Measurements from ENCODE around the gene CLCN3. TPM values are rescaled to one million over a fixed set of nuclear protein-coding genes. Genes with fewer than 3 reads are reported as not detected.
"Not testable (repeated sequence)": the region's sequence is repeated elsewhere in the genome, so short reads cannot be mapped to it uniquely, and the experiment has no call there.

Gene CLCN3
- polyA plus RNA-seq, 10 donors = 20.6 to 44.6 (median 30.8) TPM

DNA sequence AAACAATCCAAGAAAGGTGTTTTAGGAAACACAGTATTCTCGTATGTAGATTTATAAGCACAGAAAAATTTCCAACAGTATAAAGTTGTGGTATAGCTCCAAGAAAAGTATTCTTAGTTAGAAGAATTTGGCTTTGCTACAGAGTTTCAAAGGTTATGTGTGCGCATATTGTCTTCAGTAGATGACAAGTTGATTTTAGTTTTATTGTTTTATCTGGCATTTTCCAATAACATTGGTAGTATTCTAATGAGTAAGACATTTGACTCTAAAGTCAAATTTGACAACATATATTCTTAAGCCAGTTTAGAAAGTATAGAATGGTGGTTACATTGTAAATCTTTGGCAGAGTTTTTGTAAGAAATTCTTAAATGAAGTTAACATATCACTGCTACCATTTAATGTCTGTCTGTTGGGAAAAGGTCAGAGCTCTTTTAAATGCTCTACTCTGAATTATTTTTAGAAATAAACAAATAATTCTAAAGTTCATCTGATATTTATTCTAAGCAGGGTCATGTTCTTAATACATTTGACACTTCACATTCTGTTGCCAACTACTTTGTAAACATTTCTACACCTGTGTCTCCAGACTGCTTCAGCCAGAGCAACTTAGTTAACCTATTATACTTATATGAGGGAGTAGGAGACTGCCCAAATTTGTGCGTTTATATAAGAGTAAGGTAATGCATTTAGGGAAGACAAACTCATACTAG is 30.0 kb downstream of the CLCN3 start:
- DNase-seq = no peak

DNA sequence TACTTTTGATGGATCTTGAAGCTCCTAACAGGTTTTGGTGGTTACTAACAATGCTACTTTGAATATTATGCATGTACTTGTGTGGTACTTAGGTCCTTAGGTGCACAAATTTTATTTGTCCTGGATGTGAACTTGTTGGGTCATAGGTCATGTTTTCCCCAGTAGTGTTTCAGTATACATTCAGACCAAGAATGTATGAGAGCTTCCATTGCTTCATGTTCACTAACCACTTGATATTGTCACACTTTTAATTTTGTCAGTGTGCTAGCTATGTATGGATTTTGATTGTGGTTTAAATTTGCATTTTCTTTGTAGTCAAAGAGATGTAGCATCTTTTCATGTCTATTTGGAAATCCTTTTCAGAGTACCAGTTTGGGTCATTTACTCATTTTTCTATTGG is 32.2 kb downstream of the CLCN3 start:
- no peak for DNase-seq

DNA sequence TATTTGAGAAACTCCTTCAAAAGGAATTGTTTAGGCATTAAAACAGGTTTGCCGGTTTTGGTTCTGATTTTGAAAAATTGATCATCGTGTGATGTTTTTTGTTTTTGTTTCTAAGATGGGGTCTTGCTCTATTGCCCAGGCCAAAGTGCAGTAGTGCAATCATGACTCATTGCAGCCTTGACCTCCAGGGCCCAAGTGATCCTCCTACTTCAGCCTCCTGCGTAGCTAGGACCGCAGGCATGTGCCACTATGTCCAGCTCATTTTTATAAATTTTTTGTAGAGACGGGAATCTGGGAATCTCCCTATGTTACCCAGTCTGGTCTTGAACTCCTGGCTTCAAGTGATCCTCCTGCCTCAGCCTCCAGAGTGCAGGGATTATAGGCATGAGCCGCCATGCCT is 35.0 kb downstream of the CLCN3 start:
- DNase-seq = no peak

DNA sequence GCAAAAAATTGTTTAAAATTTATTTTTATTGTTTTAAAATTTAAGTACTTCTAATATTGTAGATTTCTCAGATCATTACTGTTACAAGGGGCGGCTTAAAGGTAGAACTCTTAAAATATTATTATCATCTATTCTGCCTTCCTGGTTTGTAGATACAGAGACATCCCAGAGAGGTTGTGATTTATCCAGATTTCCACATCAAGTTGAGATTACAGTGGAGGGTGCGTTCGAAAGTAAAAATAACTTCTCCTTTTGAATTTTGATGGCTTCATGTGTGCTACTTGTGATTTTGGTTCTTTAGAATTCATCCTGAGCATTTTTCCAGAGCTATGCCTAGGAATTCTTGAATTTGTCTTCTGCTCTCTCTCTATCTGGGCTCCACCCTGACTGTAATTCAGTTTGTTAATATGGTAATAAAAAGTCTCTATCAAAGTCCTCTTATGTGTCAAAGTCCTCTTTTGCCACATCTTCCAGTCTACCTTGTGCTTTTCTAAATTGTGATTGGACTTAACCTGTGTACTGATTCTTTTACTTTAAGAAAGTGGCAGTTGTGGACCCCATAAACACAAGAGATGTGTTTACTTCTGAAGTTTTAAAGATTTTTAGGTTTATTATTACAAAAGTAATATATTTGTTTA is 37.2 kb downstream of the CLCN3 start:
- no peak for DNase-seq

DNA sequence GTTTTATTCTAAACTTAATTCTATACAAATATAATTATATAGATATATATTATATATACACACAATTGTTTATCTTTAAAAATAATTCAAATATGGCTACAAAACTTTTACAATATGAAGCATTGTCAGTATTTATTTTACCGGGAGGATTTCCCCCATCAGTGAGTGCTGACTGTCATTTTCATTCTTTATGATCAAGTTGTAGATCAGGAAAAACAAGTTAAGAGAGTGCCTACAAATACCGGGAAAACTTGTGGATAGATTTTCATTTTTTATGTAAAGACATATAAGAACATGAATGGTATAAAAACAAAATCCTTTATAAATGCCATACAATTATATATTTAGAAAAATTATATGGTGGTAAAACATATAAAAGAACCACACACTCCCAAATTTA is 37.8 kb downstream of the CLCN3 start:
- no peak for DNase-seq

DNA sequence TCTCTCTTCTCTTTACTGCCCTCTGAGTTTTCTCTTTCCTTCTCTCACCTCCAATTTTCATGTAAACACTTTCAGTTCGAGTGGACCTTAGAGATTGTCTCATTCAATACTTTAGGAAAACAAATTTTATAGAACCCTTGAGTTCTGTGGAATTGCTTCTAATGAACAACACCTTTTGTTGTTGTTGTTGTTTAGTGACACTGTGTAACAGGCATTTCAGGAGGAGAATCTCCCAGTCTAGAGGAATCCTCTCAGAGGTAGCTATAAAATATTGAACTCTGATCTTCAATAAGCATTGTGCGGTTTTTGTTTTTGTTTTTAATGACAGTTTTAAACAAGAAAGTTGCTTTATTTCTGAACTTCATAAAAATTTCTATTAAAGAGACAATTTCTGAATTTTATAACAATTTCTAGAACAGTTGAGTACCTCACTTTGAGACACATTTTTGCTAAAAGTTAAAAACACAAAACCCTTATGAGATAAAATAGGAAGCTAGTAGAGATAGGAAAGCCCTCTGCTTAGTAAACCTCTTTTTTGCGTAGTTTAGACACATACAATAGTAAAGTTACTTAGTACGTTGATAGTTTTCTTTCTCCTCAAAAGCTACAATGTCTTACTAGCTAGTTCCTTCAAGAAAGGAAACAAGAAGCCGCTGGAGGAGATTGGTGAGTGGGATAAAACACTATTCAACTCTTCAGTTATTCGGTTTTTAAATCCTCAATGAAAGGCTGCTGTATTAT is 38.8 kb downstream of the CLCN3 start:
- no peak for DNase-seq

DNA sequence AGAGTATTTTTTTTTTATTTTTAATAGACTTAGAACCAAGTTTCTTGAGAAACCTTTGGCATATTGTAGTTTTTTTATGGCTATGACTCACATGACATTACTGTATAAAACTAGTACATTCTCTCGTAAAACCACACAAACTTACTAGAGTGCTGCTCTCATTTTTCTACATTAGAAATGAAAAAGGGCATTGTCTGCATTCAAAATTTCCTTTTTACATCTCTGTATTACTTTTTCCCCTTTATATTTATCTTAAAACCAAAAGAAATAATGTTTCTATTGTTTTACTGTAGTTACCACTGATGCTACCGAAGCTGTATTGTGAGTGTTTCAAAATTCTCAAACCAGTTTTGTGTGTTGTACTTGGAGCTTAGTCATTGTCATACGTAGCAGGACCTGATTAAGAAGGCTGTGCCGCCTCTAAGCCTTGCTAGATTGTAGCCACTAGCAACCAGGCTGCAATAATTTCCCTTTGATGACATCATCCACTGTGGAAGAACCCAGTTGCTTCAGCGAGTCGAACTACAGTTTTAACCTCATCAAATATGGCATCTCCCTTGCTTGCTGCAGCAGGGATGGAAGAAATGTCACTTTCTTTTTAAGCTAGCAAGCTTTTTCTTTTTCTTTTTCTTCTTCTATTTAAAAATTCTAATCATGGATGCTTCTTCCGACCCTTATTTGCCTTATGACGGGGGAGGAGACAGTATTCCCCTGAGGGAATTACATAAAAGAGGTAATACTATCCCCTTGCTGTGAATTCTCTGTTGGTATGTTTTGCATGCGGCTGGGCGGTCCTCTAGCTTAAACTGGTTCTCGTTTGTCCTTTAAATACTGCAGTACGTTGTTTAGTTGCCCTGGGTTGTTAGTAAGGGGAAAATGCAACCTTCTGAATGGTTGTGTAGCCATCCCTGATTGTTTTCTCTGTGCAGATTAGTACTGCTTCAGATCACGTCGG is 39.6 kb downstream of the CLCN3 start:
- DNase-seq = peak; percentile 77 to 95 (median 91)

DNA sequence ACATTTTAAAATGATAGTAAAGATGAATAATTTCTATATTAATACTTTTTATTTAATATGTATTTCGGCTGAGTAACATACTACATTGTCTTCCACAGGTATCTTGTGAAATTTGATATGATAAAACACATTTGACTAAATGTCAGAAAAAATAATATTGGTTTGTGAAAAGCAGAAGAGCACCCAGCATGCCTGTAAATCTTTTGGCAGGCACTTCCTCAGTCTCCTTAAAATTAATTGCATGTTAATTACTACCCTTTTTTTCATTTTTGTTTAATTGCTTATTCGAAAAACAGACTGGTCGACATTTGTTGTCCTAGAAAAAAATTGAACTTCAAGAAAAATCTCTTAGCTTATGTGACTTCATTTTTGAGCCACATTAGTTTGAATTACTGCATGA is 40.6 kb downstream of the CLCN3 start:
- DNase-seq = no peak

DNA sequence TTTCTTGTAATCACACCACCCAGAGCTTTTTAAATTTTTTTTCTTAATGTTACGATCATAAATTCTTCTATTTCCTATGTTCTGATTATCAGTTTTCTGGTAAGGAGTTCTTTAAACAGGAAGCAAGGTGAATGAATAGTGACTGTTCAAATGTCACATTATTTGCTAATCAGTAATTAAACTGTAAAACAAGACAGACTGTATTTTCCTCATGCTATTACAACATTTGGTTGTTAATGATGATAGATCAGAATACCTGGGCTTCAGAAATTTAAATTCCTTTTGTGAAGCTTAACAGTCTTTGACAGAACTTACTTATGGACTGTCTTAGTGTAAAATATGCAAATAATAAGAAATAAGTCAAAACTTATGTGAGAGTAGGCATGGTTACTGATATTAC is 41.4 kb downstream of the CLCN3 start:
- DNase-seq = no peak

DNA sequence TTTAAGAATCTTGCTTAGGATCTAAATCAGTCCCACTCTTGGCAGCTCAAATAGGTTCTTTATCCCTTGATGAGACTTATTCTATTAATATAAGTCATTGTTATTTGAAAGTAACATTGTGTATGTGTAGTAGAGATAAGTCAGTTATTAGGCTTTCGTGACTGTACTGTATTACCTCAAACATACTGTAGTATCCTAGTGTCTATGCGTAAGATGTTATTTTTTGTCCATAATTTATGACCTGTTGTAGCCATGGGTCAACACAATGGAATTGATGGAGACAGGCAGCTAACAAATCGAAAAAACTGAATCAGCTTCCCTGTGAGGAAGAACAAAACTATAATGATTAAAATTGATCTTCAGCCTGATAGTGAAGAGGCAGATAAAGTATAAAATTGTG is 41.8 kb downstream of the CLCN3 start:
- DNase-seq = no peak

DNA sequence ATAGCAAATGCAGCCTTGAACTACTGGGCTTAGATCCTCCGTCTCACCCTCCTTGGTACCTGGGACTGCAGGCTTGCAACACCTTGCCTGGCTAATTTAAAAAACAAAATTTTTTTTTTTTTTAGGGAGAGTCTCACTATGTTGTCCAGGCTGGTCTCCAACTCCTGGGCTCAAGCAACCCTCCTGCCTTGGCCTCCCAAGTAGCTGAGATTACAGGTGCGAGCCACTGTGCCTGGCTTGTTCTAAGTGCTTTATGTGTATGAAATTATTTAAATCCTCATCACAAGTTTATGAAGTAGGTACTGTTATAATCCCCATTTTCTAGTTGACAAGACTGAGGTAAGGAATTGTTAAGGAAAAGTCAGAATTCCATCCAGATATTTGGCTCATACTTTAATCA is 43.0 kb downstream of the CLCN3 start:
- no peak for DNase-seq

DNA sequence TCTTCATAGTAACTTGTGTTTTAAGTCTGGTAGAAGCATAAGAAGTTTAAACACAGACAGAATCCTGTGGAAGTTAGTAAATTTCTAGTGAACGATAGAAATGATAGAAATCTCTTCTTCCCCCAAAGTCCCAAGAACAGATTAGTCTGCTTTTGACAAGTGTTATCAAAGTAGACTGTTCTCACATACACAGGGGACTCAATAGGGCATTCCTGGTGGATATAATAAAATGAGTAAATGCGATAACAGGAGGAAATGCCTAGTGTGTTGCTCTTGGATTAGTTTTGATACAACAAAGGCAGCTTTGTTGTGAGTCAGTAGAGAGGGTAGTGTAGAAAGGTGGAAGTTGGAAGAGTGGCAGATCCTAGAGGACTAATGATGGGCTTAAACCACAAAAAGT is 43.5 kb downstream of the CLCN3 start:
- no peak for DNase-seq

DNA sequence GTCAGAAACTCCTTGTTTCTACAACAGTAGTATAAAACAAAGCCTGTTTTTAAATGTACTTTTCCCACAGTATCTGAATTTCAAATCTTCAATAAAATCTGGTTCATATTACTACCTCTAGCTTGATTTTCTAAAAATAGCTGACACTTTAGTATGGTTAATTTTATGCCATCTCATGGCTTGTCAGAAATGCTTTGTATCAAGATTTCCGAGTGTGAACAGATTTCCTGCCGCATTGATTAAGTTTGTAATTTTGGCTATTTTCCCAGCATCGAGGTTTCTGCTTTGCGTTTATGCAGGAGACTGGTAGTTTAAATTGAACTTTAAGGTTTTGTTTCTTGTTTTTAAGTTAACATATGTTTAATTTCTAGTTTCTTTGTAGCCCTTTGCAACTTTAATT is 44.2 kb downstream of the CLCN3 start:
- no peak for DNase-seq

DNA sequence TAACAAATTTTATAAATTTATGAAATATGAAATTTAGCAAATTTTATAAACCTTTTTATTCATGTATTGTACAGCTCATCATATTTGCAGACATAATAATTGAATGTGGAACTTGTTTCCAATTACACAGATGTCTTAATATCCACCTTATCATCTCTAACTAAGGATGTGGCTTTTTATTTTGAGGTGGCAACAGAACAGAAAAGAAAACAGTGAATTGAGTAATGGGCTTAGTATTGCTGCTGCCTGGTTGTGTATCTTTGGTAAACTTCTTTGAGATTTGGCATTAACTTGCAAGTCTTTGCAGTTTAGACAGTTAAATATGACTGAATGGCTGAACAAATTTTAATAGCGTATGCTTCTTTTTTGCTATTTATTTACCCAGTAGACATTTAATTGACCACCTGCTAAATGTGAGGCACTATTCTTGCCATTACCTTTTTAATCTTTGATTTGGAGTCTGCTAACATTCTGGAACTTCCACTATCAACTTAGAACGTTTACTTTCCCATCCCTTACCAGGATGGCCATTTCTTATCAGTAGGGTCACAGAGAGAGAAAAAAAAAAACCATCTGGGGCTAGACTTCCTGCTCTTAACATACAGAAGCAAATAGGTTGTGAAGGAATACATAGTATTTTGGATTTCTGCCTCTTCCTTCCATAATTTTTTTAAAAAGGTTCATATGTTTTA is 44.8 kb downstream of the CLCN3 start:
- DNase-seq = no peak

DNA sequence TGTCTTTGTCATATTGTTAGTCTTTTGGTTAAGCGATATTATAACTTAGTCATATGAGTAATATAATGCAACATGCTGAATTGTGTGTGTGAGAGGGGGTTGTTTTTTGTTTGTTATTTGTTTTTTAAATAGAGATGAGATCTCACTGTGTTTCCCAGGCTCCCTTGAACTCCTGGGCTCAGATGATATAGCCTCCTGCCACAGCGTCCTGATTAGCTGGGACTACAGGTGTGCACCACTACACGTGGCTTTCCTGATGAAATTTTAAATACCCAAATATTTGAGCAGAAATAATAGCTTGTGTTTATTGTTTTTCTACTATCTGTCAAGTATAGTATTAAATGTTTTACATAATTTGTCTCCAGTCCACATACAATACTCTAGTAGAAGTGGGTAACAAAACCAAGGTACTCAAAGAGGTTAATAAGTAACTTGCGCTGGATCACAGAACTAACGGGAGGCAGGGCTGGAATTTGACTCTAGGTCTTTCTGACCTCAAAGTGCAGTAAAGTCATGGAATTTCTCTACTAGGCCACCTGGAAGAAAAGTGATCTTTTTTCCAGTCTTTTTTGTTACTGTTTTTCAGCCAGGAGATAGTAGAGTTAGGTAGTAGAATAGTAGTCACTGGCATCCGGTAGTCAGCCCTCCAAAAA is 47.8 kb downstream of the CLCN3 start:
- DNase-seq = no peak

DNA sequence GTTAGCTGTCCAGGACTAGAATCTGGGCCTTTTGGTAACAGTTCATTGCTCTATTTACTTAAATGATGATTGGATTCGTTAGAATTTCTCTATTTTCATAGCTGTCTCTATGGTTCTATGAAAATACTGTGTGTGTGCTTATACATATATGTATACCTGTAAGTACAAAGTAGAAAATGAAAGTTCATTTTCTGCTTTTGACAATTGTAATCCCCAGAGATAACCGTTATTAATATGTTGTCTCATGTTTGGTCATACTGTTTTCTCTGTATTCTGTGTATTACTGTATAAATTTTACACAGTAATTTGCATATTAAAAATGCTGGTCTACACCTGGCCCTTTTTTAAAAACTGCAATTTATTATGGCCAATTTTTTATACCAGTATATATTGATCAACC is 55.4 kb downstream of the CLCN3 start:
- no peak for DNase-seq

DNA sequence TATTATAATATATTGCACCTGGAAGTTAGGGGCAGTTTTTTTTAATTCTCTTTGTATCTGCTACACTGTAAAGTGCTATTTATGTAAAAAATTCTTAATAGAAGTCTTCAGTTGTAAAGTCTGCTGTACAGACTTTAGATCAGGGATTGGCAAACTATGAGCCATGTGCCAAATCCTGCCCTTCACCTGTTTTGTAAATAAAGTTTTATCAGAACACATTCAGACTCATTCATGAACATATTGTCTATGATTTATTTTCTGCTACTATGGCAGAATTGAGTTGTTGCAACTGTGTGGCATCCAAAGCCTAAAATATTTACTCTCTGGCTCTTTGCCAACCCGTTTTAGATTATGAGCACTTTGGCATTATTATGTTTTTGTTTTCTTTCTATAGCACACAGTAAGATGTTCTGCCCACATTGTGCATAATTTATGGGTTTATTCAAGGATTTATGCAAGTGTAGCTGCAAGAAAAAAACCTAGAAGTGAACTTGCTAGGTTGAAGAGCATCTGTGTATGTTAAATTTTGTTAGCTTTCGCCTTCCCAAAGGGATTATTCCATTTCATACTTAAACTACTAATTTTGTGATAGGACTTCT is 56.9 kb downstream of the CLCN3 start:
- no peak for DNase-seq

DNA sequence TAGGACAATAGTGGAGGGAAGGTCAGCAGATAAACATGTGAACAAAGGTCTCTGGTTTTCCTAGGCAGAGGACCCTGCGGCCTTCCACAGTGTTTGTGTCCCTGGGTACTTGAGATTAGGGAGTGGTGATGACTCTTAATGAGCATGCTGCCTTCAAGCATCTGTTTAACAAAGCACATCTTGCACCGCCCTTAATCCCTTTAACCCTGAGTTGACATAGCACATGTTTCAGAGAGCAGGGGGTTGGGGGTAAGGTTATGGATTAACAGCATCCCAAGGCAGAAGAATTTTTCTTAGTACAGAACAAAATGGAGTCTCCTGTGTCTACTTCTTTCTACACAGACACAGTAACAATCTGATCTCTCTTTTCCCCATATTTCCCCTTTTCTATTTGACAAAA is 58.1 kb downstream of the CLCN3 start:
- DNase-seq = not testable (repeated sequence)

DNA sequence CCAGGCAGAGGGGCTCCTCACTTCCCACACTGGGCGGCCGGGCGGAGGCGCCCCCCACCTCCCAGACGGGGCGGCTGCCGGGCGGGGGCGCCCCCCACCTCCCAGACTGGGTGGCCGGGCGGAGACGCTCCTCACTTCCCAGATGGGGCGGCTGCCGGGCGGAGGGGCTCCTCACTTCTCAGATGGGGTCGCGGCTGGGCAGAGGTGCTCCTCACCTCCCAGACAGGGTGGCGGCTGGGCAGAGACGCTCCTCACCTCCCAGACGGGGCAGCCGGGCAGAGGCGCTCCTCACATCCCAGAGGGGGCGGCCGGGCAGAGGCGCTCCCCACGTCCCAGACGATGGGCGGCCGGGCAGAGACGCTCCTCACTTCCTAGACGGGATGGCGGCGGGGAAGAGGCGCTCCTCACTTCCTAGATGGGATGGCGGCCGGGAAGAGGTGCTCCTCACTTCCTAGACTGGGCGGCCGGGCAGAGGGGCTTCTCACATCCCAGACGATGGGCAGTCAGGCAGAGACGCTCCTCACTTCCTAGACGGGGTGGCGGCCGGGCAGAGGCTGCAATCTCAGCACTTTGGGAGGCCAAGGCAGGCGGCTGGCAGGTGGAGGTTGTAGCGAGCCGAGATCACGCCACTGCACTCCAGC is 58.7 kb downstream of the CLCN3 start:
- not testable (repeated sequence) for DNase-seq

Data from muscle of back (tissue), 11 donors.